Adrenal gland (tissue), 12 donors: ENCODE data around the gene GAS2L2. TPM values are rescaled to one million over a fixed set of nuclear protein-coding genes. Genes with fewer than 3 reads are reported as not detected.
"Not testable (repeated sequence)": the region's sequence is repeated elsewhere in the genome, so short reads cannot be mapped to it uniquely, and the experiment has no call there.

Experiments used
- DNase-seq, 7 donors: peaks; one replicate each; pipeline ENCODE4 v3.0.0-alpha.2; 2019 to 2020
- H3K27ac ChIP-seq, 5 donors: fragments of 200-600 bp; sonication (generic) in 4 of 5; 1 replicate in 3 of 5; 2 replicates in 2 of 5; pipeline versions ENCODE4 v1.5.1 to v1.8.0; 2016 to 2020; ENCODE audit warnings: mild to moderate bottlenecking in 1 of 5
- H3K27me3 ChIP-seq: fragments of 200-600 bp; 2 replicates; pipeline ENCODE4 v1.8.0; 2021
- H3K36me3 ChIP-seq, 2 donors: fragments of 200-600 bp; replicated peaks in 1 of 2; 1 replicate in 1 of 2; 2 replicates in 1 of 2; pipeline versions ENCODE4 v1.5.1 to v1.8.0; 2018 to 2022
- H3K4me1 ChIP-seq, 2 donors: fragments of 200-600 bp; replicated peaks in 1 of 2; 1 replicate in 1 of 2; 2 replicates in 1 of 2; pipeline versions ENCODE4 v1.5.1 to v1.8.0; 2018 to 2021
- H3K4me3 ChIP-seq, 4 donors: fragments of 200-600 bp; sonication (generic) in 3 of 4; one replicate each; pipeline ENCODE4 v1.5.1; 2016 to 2018
- H3K9me3 ChIP-seq, 3 donors: fragments of 200-600 bp; sonication (generic) in 1 of 3; replicated peaks in 1 of 3; 1 replicate in 2 of 3; 2 replicates in 1 of 3; pipeline versions ENCODE4 v1.5.1 to v1.8.0; 2016 to 2021
- POLR2A ChIP-seq, 2 donors: fragments of 450-650 bp; IDR thresholded peaks; one replicate each; pipeline ENCODE4 v1.6.1; 2017; ENCODE audit warnings: antibody characterized with exemption in 2 of 2, mild to moderate bottlenecking in 2 of 2, moderate library complexity in 1 of 2
- WGBS, 4 donors: extraction: QIAGEN DNeasy Blood & Tissue Kit in 2 of 4; methylation state at CpG; one replicate each; pipeline versions ENCODE4 v1.1.5 to v1.1.7; 2013 to 2017; 5-methylcytosine and 5-hydroxymethylcytosine counted together
- intact Hi-C, 2 donors: fragments of 100-400 bp; cut with DNase I; formaldehyde crosslinking; loops; one replicate each; pipeline versions ENCODE4 v1.14.1 to v1.15.0; 2022 to 2023
- polyA plus RNA-seq, 3 donors: library from polyadenylated mRNA; stranded (reverse); fragments of 200-250 nt in 2 of 3; fragments of 350-450 nt in 1 of 3; fragmentation: Illumina TruSeq in 1 of 3; extraction: RNeasy Lipid Tissue Mini Kit (QIAGEN cat#74804) in 1 of 3; gene quantifications; one replicate each; pipeline ENCODE4 v1.2.3, GENCODE V29; 2013 to 2014
- total RNA-seq, 9 donors: library from RNA; depleted of rRNA in 4 of 9; stranded (reverse); fragments of >200 nt in 4 of 9; fragments of 120-200 nt in 1 of 9; fragmentation: NEBNext Ultra II Directional in 1 of 9; extraction: Animal tissue kit (Norgen Biotek cat#: 25700) in 1 of 9; gene quantifications; one replicate each; pipeline versions ENCODE4 v1.1.0 to v1.2.4, GENCODE V29; 2013 to 2023
- TF ChIP-seq, protein P1 (sequence below), 6 experiments: fragments of 450-650 bp in 4 of 6; fragments of 200-600 bp in 2 of 6; sonication (generic) in 1 of 6; IDR thresholded peaks; 1 replicate in 5 of 6; 2 replicates in 1 of 6; pipeline versions ENCODE4 v1.5.1 to v1.8.0; 2016 to 2021; ENCODE audit warnings: antibody characterized with exemption in 6 of 6, mild to moderate bottlenecking in 2 of 6, moderate library complexity in 1 of 6
- donor health status: healthy with polysubstance abuse.
- donor health status: Bipolar disorder and iron deficiency.
- donor health status: DM: yes; HTN: yes; CAD: no.
- donor health status: DM: no; HTN: no; CAD: no.
- donor health status: DM: no; HTN: no; CAD: no.
- donor health status: DM: yes; HTN: yes; CAD: no.

GAS2L2 gene
- total and polyA plus RNA-seq, 12 donors: 0.06 to 0.22 (median 0.08) TPM; not detected in 7

DNA sequence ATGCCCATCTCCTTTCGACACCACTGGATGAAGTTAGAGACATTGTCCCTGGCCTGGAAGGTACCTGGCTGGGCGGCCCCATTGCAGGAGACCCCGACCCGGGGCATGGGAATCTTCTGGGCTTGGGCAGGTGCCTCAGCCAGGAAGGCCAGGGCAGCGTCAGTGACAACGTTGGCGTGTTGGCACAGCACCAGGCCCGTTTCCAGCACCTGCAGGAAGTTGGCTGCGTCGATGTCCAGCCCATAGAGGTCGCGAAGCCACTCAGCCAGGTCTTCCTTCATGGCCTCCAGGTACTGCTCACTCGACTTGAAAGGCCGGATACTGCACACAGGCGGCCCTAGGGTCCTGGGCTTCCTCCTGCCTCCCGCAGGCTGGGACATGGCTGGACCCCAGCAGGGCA lies 568 bp downstream of the GAS2L2 start:
- intact Hi-C loops: no loop called here
- no peak for TF ChIP-seq POLR2A (IDR thresholded peaks at IDR 0.05)
- TF ChIP-seq, protein P1, sequence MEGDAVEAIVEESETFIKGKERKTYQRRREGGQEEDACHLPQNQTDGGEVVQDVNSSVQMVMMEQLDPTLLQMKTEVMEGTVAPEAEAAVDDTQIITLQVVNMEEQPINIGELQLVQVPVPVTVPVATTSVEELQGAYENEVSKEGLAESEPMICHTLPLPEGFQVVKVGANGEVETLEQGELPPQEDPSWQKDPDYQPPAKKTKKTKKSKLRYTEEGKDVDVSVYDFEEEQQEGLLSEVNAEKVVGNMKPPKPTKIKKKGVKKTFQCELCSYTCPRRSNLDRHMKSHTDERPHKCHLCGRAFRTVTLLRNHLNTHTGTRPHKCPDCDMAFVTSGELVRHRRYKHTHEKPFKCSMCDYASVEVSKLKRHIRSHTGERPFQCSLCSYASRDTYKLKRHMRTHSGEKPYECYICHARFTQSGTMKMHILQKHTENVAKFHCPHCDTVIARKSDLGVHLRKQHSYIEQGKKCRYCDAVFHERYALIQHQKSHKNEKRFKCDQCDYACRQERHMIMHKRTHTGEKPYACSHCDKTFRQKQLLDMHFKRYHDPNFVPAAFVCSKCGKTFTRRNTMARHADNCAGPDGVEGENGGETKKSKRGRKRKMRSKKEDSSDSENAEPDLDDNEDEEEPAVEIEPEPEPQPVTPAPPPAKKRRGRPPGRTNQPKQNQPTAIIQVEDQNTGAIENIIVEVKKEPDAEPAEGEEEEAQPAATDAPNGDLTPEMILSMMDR (IDR thresholded peaks at IDR 0.05): no peak
- 56 to 82% (median 60%) methylated on average over 4 to 16 of the region's 16 CpGs for WGBS, 4 donors
- no peak for DNase-seq
- no peak overlapping the region for H3K27ac ChIP-seq
- peaks cover 21% of the 10 kb centered on the region for H3K27me3 ChIP-seq
- no peaks in the 10 kb centered on the region for H3K4me1 ChIP-seq
- H3K36me3 ChIP-seq: no peaks in the 10 kb centered on the region
- no peak overlapping the region for H3K4me3 ChIP-seq
- no peaks in the 10 kb centered on the region for H3K9me3 ChIP-seq

GRCh38 chr17:35751541-35751940 lies 1.5 kb downstream of the GAS2L2 start:
- intact Hi-C loops, H3K27ac ChIP-seq, H3K36me3 ChIP-seq, H3K9me3 ChIP-seq, DNase-seq, H3K4me1 ChIP-seq, H3K4me3 ChIP-seq: not testable (repeated sequence)
- H3K27me3 ChIP-seq: peaks cover 26% of the 10 kb centered on the region
- 74 to 89% (median 80%) methylated on average over 4 of the region's 4 CpGs for WGBS, 4 donors

DNA sequence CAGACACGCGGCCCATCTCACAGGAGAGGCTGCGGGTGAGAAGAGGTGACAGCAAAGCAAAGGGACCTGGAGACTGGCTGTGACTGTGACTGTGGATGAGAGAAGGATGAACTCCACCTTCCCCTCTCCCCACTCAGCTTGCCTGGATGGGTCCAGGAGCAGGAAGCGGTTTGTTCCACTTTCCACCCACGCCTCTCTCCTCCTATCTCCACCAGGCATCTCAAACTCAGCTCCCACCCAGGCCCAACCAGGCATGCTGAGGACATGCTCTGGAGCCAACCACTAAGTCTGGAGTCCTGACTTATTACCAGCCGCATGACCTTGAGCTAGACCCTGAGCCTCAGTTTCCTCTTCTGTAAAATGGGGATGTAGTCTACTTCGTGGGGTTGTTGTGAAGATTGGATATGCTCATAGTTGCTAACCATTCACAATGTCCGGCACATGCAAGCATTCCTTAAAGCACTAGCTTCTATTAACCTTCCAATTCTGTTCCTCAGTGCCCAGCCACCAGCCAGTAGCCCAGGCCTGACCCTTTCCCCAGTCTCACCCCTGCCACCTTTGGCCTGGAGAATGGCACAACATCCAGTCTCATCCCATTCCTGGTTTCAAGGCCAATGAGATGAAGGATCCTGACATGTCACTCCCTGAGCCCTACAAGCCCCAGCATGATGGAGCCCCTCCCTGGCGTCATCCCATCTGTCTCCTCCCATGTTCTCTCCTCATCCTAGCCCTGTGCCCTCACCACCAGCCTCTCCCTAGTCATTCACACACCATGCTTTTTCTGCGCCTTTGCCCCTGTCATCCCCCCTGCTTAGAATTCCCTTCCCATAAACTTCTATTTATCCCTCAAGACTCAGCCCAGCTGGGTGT lies 2.3 kb downstream of the GAS2L2 start:
- WGBS, 4 donors: 75 to 78% (median 76%) methylated on average over 9 to 10 of the region's 10 CpGs
- H3K27ac ChIP-seq: no peak overlapping the region
- H3K9me3 ChIP-seq: no peaks in the 10 kb centered on the region
- peaks cover 26% of the 10 kb centered on the region for H3K27me3 ChIP-seq
- TF ChIP-seq, protein P1 (IDR thresholded peaks at IDR 0.05): no peak
- no peak for TF ChIP-seq POLR2A (IDR thresholded peaks at IDR 0.05)
- no peaks in the 10 kb centered on the region for H3K36me3 ChIP-seq
- H3K4me1 ChIP-seq: no peaks in the 10 kb centered on the region
- H3K4me3 ChIP-seq: no peak overlapping the region
- DNase-seq: no peak
- intact Hi-C loops: no loop called here

DNA sequence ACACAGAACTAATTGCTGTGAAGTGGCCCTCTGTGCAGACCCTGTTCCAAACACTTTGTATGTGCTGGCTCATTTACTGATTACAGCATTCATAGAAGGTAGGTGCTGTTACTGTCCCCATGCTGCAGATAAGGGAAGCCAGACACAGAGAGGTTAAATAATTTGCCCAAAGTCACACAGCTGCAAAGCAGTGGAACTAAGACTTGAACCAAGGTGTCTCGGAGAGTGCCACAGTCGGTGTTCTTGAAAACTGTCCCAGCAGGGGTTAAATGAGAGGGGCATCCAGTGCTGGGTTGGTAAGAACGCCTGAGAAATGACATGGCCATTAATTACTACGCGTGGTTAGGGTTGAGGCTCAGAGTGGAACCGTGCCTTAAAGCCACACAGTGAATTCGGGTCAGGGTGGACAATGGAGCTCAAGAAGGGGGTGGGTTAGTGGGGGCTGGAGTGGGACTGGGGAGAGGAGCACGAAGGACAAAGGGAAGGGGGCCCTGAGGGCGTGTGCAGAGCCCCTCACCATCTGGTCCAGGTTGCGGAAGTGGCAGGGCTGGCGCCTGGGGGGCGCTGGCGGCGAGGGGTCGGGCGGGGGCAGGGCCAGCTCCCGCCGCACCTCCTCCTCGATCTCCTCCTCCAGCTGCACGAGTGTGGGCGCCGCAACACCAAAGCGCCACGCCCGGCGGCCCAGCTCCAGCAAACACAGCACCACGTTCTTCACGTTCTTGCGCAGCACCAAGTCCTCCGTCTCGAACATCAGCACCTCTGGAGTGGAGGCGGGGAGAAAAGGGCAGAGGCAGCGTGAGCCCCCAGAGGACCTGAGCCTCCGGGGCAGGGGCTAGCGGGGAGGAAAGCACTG lies 3.3 kb downstream of the GAS2L2 start:
- H3K4me3 ChIP-seq: no peak overlapping the region
- DNase-seq: no peak
- peaks cover 26% of the 10 kb centered on the region for H3K27me3 ChIP-seq
- TF ChIP-seq, protein P1 (IDR thresholded peaks at IDR 0.05): no peak
- TF ChIP-seq POLR2A (IDR thresholded peaks at IDR 0.05): no peak
- H3K36me3 ChIP-seq: no peaks in the 10 kb centered on the region
- no peak overlapping the region for H3K27ac ChIP-seq
- intact Hi-C loops: loop anchor here (5.0 to 10.0 kb wide), 3 partner anchors 137 to 585 kb away; no protein-coding TSS in a partner anchor
- H3K4me1 ChIP-seq: no peaks in the 10 kb centered on the region
- 7 to 21% (median 13%) methylated on average over 11 to 35 of the region's 35 CpGs for WGBS, 4 donors
- no peaks in the 10 kb centered on the region for H3K9me3 ChIP-seq
